Measurements from ENCODE around the gene PDPR.
"Not testable (repeated sequence)": the region's sequence is repeated elsewhere in the genome, so short reads cannot be mapped to it uniquely, and the experiment has no call there.

The PDPR gene

DNA sequence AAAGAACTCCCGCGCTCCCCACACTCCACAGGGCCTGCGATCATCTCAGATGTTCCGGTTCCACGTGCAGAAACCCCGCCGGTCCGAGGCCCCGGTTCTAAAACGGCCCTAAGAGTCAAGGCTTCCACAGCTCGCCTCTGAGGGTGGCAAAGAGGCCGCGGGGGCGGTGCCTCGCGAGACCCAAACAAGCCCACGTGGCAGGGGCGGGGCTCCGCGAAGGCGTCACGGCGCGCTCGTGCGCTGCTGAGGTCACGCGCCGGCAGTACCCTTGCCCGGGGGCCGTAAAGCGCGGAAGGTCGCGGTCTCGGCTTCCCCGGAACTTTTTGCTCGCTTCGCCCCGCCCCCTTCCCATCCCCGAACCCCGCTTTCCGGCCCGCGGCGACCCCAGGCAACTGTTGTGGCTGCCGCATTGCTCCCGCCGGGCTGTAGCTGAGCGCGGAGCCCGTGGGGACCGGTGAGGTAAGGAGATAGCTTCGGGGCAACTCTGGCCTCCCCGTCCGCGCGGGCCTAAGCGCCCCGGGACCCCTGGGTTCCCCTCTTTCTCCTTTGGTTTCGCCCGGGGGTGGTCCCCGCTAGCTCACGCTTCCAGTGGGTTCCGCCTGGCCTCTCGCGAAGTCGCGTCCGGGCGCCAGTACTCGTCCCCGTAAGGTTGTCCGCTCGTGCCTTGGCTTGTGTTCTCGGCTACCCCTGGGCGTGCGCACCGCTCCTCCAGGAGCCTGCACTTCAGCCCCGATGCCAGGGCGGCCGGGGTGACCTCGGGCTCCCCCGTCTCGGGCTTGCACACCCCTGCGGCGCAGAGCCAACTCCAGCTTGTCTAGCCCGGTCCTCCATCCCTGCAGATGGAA is at the start of gene PDPR:
Gene PDPR, plus strand, starts transcription at position 351 of the 845 bp plus-strand sequence. CDS start 6,161 bp downstream, outside the sequence.
- DNase-seq, result peak; percentile 93
- in situ Hi-C loops (cut with HindIII; ENCODE audit: low pct_ligation_motif_present, low pct_unique_long_range_greater_than_20kb, low sequenced_read_pairs), result not testable (repeated sequence)

- in situ Hi-C loops (cut with HindIII; ENCODE audit: low pct_ligation_motif_present, low pct_unique_long_range_greater_than_20kb, low sequenced_read_pairs), result not testable (repeated sequence)
Observed at GRCh38 chr16:70064841-70065370, 49.2 kb upstream of the PDPR start.

DNA sequence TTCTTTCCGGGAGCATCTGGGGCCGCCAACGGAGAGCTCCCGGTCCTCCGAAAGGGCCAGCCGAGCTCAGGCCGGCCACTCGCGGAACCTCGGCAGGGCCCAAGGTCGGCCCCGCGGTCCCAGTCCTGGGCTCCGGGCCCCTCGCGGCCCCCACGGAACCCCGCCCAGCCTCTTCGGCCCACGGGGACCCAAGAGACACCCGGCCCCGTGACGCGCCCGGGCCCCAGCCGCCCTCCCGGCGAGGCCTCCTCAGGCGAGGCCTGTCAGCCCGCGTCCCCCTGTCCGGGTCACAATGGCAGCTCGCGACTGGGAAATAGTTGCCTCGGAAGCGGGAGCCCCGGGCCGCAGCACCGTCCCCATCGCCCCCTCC is 48.8 kb upstream of the PDPR start:
- in situ Hi-C loops (cut with HindIII; ENCODE audit: low pct_ligation_motif_present, low pct_unique_long_range_greater_than_20kb, low sequenced_read_pairs); DNase-seq: not testable (repeated sequence)

More at GRCh38 chr16:70064841-70065370, 49.2 kb upstream of the PDPR start:
- DNase-seq, result peak; percentile 25

DNA sequence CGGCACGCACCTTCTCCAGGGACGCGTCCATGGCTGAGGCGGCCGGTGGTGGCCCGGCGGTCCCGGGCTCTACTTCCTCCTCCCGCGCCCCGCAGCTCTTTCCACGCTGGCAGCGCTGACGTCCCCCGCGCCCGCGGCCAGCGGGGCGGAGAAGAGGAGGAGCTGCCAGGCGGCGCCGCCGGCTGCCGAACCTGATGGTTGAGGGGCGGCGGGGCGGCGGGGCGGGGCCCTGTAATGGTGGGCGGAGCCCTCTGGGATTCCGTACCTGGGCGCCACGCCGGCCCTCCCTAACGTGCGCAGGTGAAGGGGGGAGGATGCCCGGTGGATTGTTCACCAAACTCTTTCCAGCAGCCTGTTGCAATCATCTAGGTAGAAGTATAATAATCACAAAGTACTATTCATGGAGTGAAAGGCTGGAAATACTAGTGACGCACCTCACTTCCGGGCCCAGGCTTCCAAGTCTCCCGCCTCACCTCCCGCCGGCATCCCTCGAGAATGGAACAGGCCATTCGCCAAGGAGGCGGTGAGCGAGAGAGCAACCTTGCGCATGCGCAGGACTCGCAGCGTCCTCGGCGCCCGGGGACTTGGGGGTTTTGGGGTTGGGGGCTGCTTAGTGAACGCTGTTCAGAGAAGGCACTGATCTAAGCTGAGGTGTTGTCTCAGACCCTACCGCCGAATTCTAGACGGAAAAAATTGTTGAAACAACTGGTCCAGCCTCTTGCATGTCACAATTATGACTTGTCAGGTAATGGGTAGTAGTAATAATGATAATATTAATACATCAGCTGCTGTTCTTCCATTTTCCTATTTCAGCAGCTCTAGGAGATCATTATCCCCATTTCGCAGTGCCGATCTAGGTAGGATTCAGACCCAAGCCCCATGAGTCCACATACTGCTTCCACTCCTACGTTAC is 48.1 kb upstream of the PDPR start:
- peak; percentile 90 for DNase-seq
- in situ Hi-C loops (cut with HindIII; ENCODE audit: low pct_ligation_motif_present, low pct_unique_long_range_greater_than_20kb, low sequenced_read_pairs), result not testable (repeated sequence)

- in situ Hi-C loops (cut with HindIII; ENCODE audit: low pct_ligation_motif_present, low pct_unique_long_range_greater_than_20kb, low sequenced_read_pairs); DNase-seq: not testable (repeated sequence)
Observed at GRCh38 chr16:70066751-70067150, 47.4 kb upstream of the PDPR start.

DNA sequence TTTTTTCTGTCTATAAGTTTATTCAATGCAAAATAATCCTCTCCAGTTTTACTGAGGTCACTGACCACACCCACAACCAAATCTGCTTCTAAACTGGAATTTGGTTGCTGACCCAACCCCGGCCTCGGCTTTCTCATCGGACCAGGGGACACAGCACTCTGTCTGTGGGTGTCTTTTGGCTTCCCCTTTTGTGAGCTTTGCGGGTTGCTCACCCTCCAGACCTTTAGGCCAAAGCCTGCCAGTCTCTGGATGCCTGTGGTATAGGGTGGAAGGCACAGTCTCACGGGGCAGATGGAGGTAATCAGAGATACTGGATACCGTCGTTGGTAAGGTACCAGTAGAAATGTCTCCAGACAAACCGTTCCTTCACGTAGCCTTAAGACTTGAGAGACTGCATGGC is 35.1 kb upstream of the PDPR start:
- in situ Hi-C loops (cut with HindIII; ENCODE audit: low pct_ligation_motif_present, low pct_unique_long_range_greater_than_20kb, low sequenced_read_pairs); DNase-seq: not testable (repeated sequence)

DNA sequence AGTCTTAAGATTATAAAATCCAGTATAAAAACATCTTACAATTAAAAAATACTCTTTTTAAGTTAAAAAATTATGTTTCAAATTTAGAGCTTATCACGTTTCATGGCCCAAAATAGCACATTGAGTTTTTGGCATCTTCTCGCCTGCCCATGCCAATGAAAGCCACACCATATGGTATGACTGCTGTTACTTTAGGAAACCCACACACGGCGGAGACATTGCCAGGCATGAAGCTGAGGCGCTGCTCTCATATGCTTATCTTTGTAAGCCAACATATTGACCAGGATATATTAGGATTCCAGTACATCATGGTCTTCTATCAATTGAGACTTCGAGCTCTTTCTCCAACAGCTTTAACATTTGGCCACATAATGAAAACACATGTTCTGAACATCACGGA is 32.9 kb upstream of the PDPR start:
- in situ Hi-C loops (cut with HindIII; ENCODE audit: low pct_ligation_motif_present, low pct_unique_long_range_greater_than_20kb, low sequenced_read_pairs); DNase-seq: not testable (repeated sequence)

GRCh38 chr16:70083931-70084330 is 30.2 kb upstream of the PDPR start:
- in situ Hi-C loops (cut with HindIII; ENCODE audit: low pct_ligation_motif_present, low pct_unique_long_range_greater_than_20kb, low sequenced_read_pairs); DNase-seq: not testable (repeated sequence)

GRCh38 chr16:70088160-70088559 is 26.0 kb upstream of the PDPR start:
- DNase-seq; in situ Hi-C loops (cut with HindIII; ENCODE audit: low pct_ligation_motif_present, low pct_unique_long_range_greater_than_20kb, low sequenced_read_pairs): not testable (repeated sequence)

GRCh38 chr16:70088877-70089276 is 25.3 kb upstream of the PDPR start:
- in situ Hi-C loops (cut with HindIII; ENCODE audit: low pct_ligation_motif_present, low pct_unique_long_range_greater_than_20kb, low sequenced_read_pairs), result not testable (repeated sequence)

GRCh38 chr16:70089289-70089688 is 24.8 kb upstream of the PDPR start:
- in situ Hi-C loops (cut with HindIII; ENCODE audit: low pct_ligation_motif_present, low pct_unique_long_range_greater_than_20kb, low sequenced_read_pairs); DNase-seq: not testable (repeated sequence)

More at GRCh38 chr16:70088877-70089276, 25.3 kb upstream of the PDPR start:
- DNase-seq, result not testable (repeated sequence)

DNA sequence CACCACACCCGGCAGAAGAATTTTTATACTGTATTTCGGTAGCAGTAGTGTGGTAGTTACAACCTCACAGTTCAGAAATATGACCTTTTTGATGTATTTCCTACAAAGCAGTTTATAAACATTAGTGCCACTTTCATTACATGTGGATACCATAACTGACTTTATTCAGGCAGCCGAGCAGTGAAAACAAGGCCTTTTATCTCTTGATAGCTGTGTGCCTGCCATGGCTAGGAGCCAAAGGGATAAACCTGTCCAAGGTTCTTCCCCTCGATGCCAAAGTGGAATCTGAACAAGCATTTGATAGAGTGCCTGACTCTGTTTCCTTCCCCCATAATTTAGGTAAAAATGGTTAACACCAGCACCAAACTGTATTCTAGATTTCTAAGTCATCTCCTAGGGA is 23.0 kb upstream of the PDPR start:
- DNase-seq; in situ Hi-C loops (cut with HindIII; ENCODE audit: low pct_ligation_motif_present, low pct_unique_long_range_greater_than_20kb, low sequenced_read_pairs): not testable (repeated sequence)

- DNase-seq; in situ Hi-C loops (cut with HindIII; ENCODE audit: low pct_ligation_motif_present, low pct_unique_long_range_greater_than_20kb, low sequenced_read_pairs): not testable (repeated sequence)
Observed at GRCh38 chr16:70094096-70094495, 20.0 kb upstream of the PDPR start.

DNA sequence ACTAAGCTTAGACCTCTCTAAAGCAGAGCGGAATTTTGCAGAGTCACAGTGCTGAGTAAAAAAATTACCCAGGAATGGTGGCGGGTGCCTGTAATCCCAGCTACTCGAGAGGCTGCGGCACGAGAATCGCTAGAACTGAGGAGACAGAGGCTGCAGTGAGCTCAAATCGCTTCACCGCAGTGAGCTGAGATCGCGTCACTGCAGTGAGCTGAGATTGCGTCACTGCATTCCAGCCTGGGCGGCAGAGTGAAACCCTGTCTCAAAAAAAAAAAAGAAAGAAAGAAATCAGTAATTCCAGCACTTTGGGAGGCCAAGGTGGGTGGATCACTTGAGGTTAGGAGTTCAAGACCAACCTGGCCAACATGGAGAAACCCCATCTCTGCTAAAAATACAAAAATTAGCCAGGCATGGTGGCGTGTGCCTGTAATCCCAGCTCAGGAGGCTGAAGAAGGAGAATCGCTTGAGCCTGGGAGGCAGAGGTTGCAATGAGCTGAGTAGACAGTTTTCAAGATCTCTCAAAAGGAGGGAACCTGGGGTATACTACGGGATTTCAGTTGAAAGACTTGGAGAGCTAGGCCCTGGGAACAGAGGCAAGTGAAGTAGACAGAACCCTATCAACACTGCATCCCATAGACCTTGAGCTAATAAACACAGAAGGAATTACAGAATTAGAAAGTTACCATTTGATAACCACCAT is 4.4 kb upstream of the PDPR start:
- DNase-seq; in situ Hi-C loops (cut with HindIII; ENCODE audit: low pct_ligation_motif_present, low pct_unique_long_range_greater_than_20kb, low sequenced_read_pairs): not testable (repeated sequence)

DNA sequence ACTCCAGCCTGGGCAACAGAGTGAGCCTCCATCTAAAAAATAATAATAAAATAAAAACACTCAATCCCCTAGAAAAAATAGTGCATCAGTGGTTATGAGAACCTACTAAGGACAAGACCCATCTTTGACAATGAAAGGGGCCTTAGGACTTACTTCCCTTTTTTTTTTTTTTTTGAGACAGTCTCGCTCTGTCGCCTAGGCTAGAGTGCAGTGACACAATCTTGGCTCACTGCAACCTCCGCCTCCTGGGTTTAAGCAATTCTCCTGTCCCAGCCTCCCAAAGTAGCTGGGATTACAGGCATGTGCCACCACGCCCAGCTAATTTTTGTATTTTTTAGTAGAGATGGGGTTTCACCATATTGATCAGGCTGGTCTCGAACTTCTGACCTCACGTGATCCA is 2.0 kb upstream of the PDPR start:
- DNase-seq; in situ Hi-C loops (cut with HindIII; ENCODE audit: low pct_ligation_motif_present, low pct_unique_long_range_greater_than_20kb, low sequenced_read_pairs): not testable (repeated sequence)

DNA sequence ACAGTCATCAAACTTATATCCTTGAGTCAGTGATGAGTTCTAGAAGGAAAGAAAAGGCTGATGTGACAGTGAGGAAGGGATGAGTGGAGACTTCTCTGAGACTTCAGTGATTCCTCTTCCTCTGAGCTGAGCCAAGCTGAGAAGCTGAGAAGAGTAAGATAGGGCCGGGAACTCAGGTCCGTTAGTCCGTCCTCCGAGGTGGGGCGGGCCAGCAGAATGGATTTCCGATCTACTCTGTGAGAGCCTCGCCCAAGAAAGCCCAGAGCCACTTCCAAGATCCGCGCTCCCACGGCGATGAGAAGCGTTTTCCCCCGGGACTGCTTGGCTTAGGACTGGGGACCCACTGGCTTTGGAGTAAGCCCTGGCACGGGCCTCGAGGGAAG is 542 bp upstream of the PDPR start:
- in situ Hi-C loops (cut with HindIII; ENCODE audit: low pct_ligation_motif_present, low pct_unique_long_range_greater_than_20kb, low sequenced_read_pairs); DNase-seq: not testable (repeated sequence)

DNA sequence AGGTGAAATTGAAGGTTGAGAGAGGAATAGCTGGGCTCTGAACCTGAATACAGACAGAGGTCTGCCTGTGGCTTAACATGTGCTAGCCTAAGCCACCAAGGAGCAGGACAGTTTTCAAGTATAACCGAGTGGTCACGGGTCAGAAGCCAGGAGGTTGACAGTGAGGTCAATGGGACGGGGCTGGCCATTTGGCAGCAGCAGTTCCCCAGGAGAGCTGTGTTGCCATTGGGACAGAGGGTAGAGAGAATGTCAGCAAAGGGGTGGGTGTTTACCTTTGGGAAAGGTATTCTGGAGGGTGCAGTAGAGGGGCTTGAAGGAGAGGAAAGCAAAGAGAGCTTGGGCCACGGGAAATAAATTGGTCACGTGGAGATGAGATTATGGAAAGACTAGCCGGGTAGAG is 4.2 kb downstream of the PDPR start:
- in situ Hi-C loops (cut with HindIII; ENCODE audit: low pct_ligation_motif_present, low pct_unique_long_range_greater_than_20kb, low sequenced_read_pairs); DNase-seq: not testable (repeated sequence)

DNA sequence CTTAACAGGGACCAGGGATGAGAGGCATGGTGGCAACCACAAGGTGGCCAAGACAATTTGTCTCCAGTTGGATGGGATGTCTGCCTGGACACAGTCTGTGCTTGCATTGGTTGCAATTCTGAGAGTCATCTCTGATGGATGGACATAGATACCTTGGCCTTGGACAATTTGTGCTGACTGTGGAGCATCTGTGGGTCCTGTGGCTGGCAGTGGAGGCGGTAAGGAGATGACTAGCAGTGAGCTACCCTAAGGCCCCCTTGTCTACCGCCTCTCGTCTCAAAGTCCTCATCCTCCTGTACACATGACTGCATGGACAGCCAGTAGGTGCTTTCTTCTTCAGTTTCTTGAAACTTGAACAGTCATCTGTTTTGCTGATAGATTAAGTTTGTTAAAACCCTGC is 4.6 kb downstream of the PDPR start:
- in situ Hi-C loops (cut with HindIII; ENCODE audit: low pct_ligation_motif_present, low pct_unique_long_range_greater_than_20kb, low sequenced_read_pairs); DNase-seq: not testable (repeated sequence)

Data from ACHN (cell line).